ENCODE measurements around the gene SEMA3A. TPM values are rescaled to one million over a fixed set of nuclear protein-coding genes. Genes with fewer than 3 reads are reported as not detected.

The SEMA3A gene
- total and polyA plus RNA-seq, 2 experiments from 2014 or later = 24.5 to 48.4 TPM

GRCh38 chr7:83957333-83957732 is 237.3 kb downstream of the SEMA3A start:
- Histone ChIP-seq H3K79me2 (ENCODE audit: insufficient read depth) (no peaks in the 10 kb centered on the region), H3K9me3 (ENCODE audit: low read depth) (no peaks in the 10 kb centered on the region), H3K9ac (no peak overlapping the region), H4K20me1 (ENCODE audit: insufficient read depth) (no peaks in the 10 kb centered on the region), H3K4me2 (ENCODE audit: unreplicated experiment) (no peak overlapping the region), H3K9me2 (ENCODE audit: insufficient read depth) (no peaks in the 10 kb centered on the region; the same call in 1 of the 2 replicates), H3K36me3 (ENCODE audit: low read depth) (no peaks in the 10 kb centered on the region), H3F3A (ENCODE audit: insufficient read depth) (no peaks in the 10 kb centered on the region), H3K4me3 (no peak overlapping the region), H3K27me3 (replicated peaks; ENCODE audit: insufficient read depth) (no peaks in the 10 kb centered on the region), H2AFZ (no peak overlapping the region), H3K27ac (no peak overlapping the region), H3K4me1 (ENCODE audit: insufficient read depth) (no peaks in the 10 kb centered on the region)
- 67 to 70% methylated on average over 3 of the region's 3 CpGs for WGBS, 2 experiments (ENCODE audit: low coverage in 1 of 2, low lambda C conversion rate in 2 of 2, missing lambda C conversion rate in 2 of 2)
- DNase-seq = no peak
- TF ChIP-seq EZH2 (IDR thresholded peaks at IDR 0.05; ENCODE audit: insufficient read depth, poor library complexity, severe bottlenecking) (no peak), EZH2phosphoT487 (IDR thresholded peaks at IDR 0.05; ENCODE audit: insufficient read depth, low read depth) (no peak)
- in situ Hi-C loops (cut with MboI) = loop anchor here (25.0 kb wide), 1 partner anchor 505 kb away; no protein-coding TSS in a partner anchor

GRCh38 chr7:83956104-83956503 is 238.5 kb downstream of the SEMA3A start:
- Histone ChIP-seq H3K79me2 (ENCODE audit: insufficient read depth) (no peaks in the 10 kb centered on the region), H2AFZ (no peak overlapping the region), H3K9me3 (ENCODE audit: low read depth) (no peaks in the 10 kb centered on the region), H3K27ac (no peak overlapping the region), H3K9me2 (ENCODE audit: insufficient read depth) (no peaks in the 10 kb centered on the region; the same call in 1 of the 2 replicates), H3K4me3 (no peak overlapping the region), H3K36me3 (ENCODE audit: low read depth) (no peaks in the 10 kb centered on the region), H3K9ac (no peak overlapping the region), H3K27me3 (replicated peaks; ENCODE audit: insufficient read depth) (no peaks in the 10 kb centered on the region), H3F3A (ENCODE audit: insufficient read depth) (no peaks in the 10 kb centered on the region), H4K20me1 (ENCODE audit: insufficient read depth) (no peaks in the 10 kb centered on the region), H3K4me1 (ENCODE audit: insufficient read depth) (no peaks in the 10 kb centered on the region), H3K4me2 (ENCODE audit: unreplicated experiment) (no peak overlapping the region)
- no peak for DNase-seq
- in situ Hi-C loops (cut with MboI) = loop anchor here (25.0 kb wide), 1 partner anchor 506 kb away; no protein-coding TSS in a partner anchor
- TF ChIP-seq EZH2 (IDR thresholded peaks at IDR 0.05; ENCODE audit: insufficient read depth, poor library complexity, severe bottlenecking) = no peak
- TF ChIP-seq EZH2phosphoT487 (IDR thresholded peaks at IDR 0.05; ENCODE audit: insufficient read depth, low read depth) = no peak
- 18 to 35% methylated on average over 2 of the region's 2 CpGs for WGBS, 2 experiments (ENCODE audit: low coverage in 1 of 2, low lambda C conversion rate in 2 of 2, missing lambda C conversion rate in 2 of 2)

- H3K9ac ChIP-seq = no peak overlapping the region
- H3K27ac ChIP-seq = no peak overlapping the region
- no peaks in the 10 kb centered on the region; the same call in 1 of the 2 replicates for H3K9me2 ChIP-seq (ENCODE audit: insufficient read depth)
- no peak overlapping the region for H3K4me2 ChIP-seq (ENCODE audit: unreplicated experiment)
- no peak for DNase-seq
- WGBS, 2 experiments (ENCODE audit: low coverage in 1 of 2, low lambda C conversion rate in 2 of 2, missing lambda C conversion rate in 2 of 2) = 63 to 66% methylated on average over 2 of the region's 2 CpGs
- H3K9me3 ChIP-seq (ENCODE audit: low read depth) = no peaks in the 10 kb centered on the region
- H3K27me3 ChIP-seq (replicated peaks; ENCODE audit: insufficient read depth) = no peaks in the 10 kb centered on the region
- no peak overlapping the region for H3K4me3 ChIP-seq
- no peaks in the 10 kb centered on the region for H3F3A ChIP-seq (ENCODE audit: insufficient read depth)
- no peaks in the 10 kb centered on the region for H3K4me1 ChIP-seq (ENCODE audit: insufficient read depth)
- in situ Hi-C loops (cut with MboI) = loop anchor here (25.0 kb wide), 1 partner anchor 510 kb away; no protein-coding TSS in a partner anchor
- no peaks in the 10 kb centered on the region for H4K20me1 ChIP-seq (ENCODE audit: insufficient read depth)
- no peak for TF ChIP-seq EZH2 (IDR thresholded peaks at IDR 0.05; ENCODE audit: insufficient read depth, poor library complexity, severe bottlenecking)
- no peak for TF ChIP-seq EZH2phosphoT487 (IDR thresholded peaks at IDR 0.05; ENCODE audit: insufficient read depth, low read depth)
- no peaks in the 10 kb centered on the region for H3K79me2 ChIP-seq (ENCODE audit: insufficient read depth)
- no peaks in the 10 kb centered on the region for H3K36me3 ChIP-seq (ENCODE audit: low read depth)
- H2AFZ ChIP-seq = no peak overlapping the region
Observed at GRCh38 chr7:83952236-83952635, 242.4 kb downstream of the SEMA3A start.

- H3K27ac ChIP-seq = no peak overlapping the region
- no peak overlapping the region for H3K4me3 ChIP-seq
- no peaks in the 10 kb centered on the region for H3K79me2 ChIP-seq (ENCODE audit: insufficient read depth)
- no peaks in the 10 kb centered on the region for H3K36me3 ChIP-seq (ENCODE audit: low read depth)
- no peak overlapping the region for H3K4me2 ChIP-seq (ENCODE audit: unreplicated experiment)
- H3K4me1 ChIP-seq (ENCODE audit: insufficient read depth) = no peaks in the 10 kb centered on the region
- 63 to 66% methylated on average over 2 of the region's 2 CpGs for whole genome bisulfite sequencing, 2 experiments (ENCODE audit: low coverage in 1 of 2, low lambda C conversion rate in 2 of 2, missing lambda C conversion rate in 2 of 2)
- H4K20me1 ChIP-seq (ENCODE audit: insufficient read depth) = no peaks in the 10 kb centered on the region
- no peak overlapping the region for H3K9ac ChIP-seq
- H3K9me2 ChIP-seq (ENCODE audit: insufficient read depth) = no peaks in the 10 kb centered on the region
- DNase-seq = peak; percentile 22
- no peak for TF ChIP-seq EZH2 (IDR thresholded peaks at IDR 0.05; ENCODE audit: insufficient read depth, poor library complexity, severe bottlenecking)
- no peak for TF ChIP-seq EZH2phosphoT487 (IDR thresholded peaks at IDR 0.05; ENCODE audit: insufficient read depth, low read depth)
- H3K27me3 ChIP-seq (replicated peaks; ENCODE audit: insufficient read depth) = no peaks in the 10 kb centered on the region
- no peaks in the 10 kb centered on the region for H3F3A ChIP-seq (ENCODE audit: insufficient read depth)
- in situ Hi-C loops (cut with MboI) = loop anchor here (10.0 to 25.0 kb wide), 3 partner anchors 1078 to 1890 kb away; partner anchors contain the start of gene SEMA3D
- no peaks in the 10 kb centered on the region for H3K9me3 ChIP-seq (ENCODE audit: low read depth)
- H2AFZ ChIP-seq = no peak overlapping the region
Observed at GRCh38 chr7:83947260-83947659, 247.3 kb downstream of the SEMA3A start.

Data from GM23248 (cell line).